HepG2 (cell line): ENCODE results near the gene SELENOV. TPM values are rescaled to one million over a fixed set of nuclear protein-coding genes. Genes with fewer than 3 reads are reported as not detected.

ENCODE experiments used
- BCL6 ChIP-seq: IDR thresholded peaks from 2 replicates; pipeline ENCODE4 v1.6.1; 2016; ENCODE audit warnings: missing genetic modification reagents, missing compliant biosample characterization
- BRD4 ChIP-seq: sonication (generic); formaldehyde crosslinking; IDR thresholded peaks from 2 replicates; pipeline ENCODE4 v1.4.0; 2020; ENCODE audit warnings: missing genetic modification reagents
- ERF ChIP-seq: IDR thresholded peaks from 2 replicates; pipeline ENCODE4 v1.6.1; 2018; ENCODE audit warnings: missing biosample characterization, missing genetic modification reagents
- HDAC6 ChIP-seq: fragments of 200-600 bp; sonication (generic); IDR thresholded peaks from 2 replicates; pipeline ENCODE4 v1.7.0; 2017; ENCODE audit warnings: mild to moderate bottlenecking, antibody characterized with exemption, low read length, low read depth
- HNF4G ChIP-seq, 2 experiments: sonication (generic) in 1 of 2; formaldehyde crosslinking in 1 of 2; IDR thresholded peaks; 2 replicates each; pipeline versions ENCODE4 v1.4.0 to v1.6.1; 2011 to 2020; ENCODE audit warnings: borderline replicate concordance in 2 of 2, low read depth in 2 of 2, mild to moderate bottlenecking in 2 of 2, low read length in 1 of 2, missing genetic modification reagents in 1 of 2, moderate library complexity in 1 of 2
- KDM3A ChIP-seq: IDR thresholded peaks from 2 replicates; pipeline ENCODE4 v1.6.1; 2018; ENCODE audit warnings: low read depth, missing compliant biosample characterization
- KDM6A ChIP-seq: IDR thresholded peaks from 2 replicates; pipeline ENCODE4 v1.6.1; 2016; ENCODE audit warnings: low read depth
- MXD4 ChIP-seq: IDR thresholded peaks from 2 replicates; pipeline ENCODE4 v1.6.1; 2016; ENCODE audit warnings: mild to moderate bottlenecking, missing biosample characterization, missing genetic modification reagents
- NFKB2 ChIP-seq: sonication (generic); formaldehyde crosslinking; IDR thresholded peaks from 2 replicates; pipeline ENCODE4 v1.4.0; 2020; ENCODE audit warnings: missing genetic modification reagents, borderline replicate concordance
- NR1H2 ChIP-seq: sonication (generic); formaldehyde crosslinking; IDR thresholded peaks from 2 replicates; pipeline ENCODE4 v1.8.1; 2022; ENCODE audit warnings: low read depth, missing genetic modification reagents, borderline replicate concordance
- RFXANK ChIP-seq: IDR thresholded peaks from 2 replicates; pipeline ENCODE4 v1.6.1; 2016
- SMARCC2 ChIP-seq: fragments of 450-650 bp; IDR thresholded peaks from 2 replicates; pipeline ENCODE4 v1.6.1; 2017; ENCODE audit warnings: antibody characterized with exemption, mild to moderate bottlenecking
- SRY ChIP-seq: sonication (generic); formaldehyde crosslinking; IDR thresholded peaks from 2 replicates; pipeline ENCODE4 v1.8.0; 2022; ENCODE audit warnings: mild to moderate bottlenecking, missing genetic modification reagents
- SYNCRIP ChIP-seq: fragments of 200-400 bp; formaldehyde crosslinking; IDR thresholded peaks from 2 replicates; pipeline ENCODE4 v1.6.1; 2018; ENCODE audit warnings: mild to moderate bottlenecking, low read depth, low read length; ENCODE audit not compliant: insufficient read depth
- TMF1 ChIP-seq: sonication (generic); formaldehyde crosslinking; IDR thresholded peaks from 2 replicates; pipeline ENCODE4 v1.8.1; 2022; ENCODE audit warnings: low read depth, missing genetic modification reagents
- WIZ ChIP-seq: sonication (generic); formaldehyde crosslinking; IDR thresholded peaks from 2 replicates; pipeline ENCODE4 v1.5.1; 2020; ENCODE audit warnings: mild to moderate bottlenecking, missing genetic modification reagents
- ZMYM4 ChIP-seq: sonication (generic); formaldehyde crosslinking; IDR thresholded peaks from 2 replicates; pipeline ENCODE4 v1.8.1; 2023; ENCODE audit warnings: mild to moderate bottlenecking, missing genetic modification reagents
- ZNF557 ChIP-seq: sonication (generic); formaldehyde crosslinking; IDR thresholded peaks from 2 replicates; pipeline ENCODE4 v1.4.0; 2020; ENCODE audit warnings: missing genetic modification reagents
- ZNF746 ChIP-seq: sonication (generic); formaldehyde crosslinking; IDR thresholded peaks from 2 replicates; pipeline ENCODE4 v1.8.0; 2022; ENCODE audit warnings: mild to moderate bottlenecking, missing genetic modification reagents
- polyA plus RNA-seq, 8 experiments: library from polyadenylated mRNA; depleted of rRNA in 3 of 8; stranded (reverse) in 7 of 8; unstranded in 1 of 8; fragments of >200 nt; fragmentation: Illumina TruSeq in 4 of 8; extraction: Trizol in 4 of 8; gene quantifications; 2 replicates each; pipeline versions ENCODE4 v1.2.1 to v1.2.3, GENCODE V29; 2011 to 2016; ENCODE audit warnings: low read depth in 4 of 8, missing spikeins in 1 of 8, mixed read lengths in 1 of 8; ENCODE audit not compliant: insufficient read depth in 1 of 8
- total RNA-seq, 5 experiments: library from RNA; depleted of rRNA; stranded (reverse); fragments of >200 nt; fragmentation: Illumina TruSeq; extraction: Trizol; gene quantifications; 2 replicates each; pipeline ENCODE4 v1.2.3, GENCODE V29; 2016; ENCODE audit warnings: low read depth in 1 of 5
- TF ChIP-seq, protein P1 (sequence below): sonication (generic); formaldehyde crosslinking; IDR thresholded peaks from 2 replicates; pipeline ENCODE4 v1.5.0; 2020; ENCODE audit warnings: missing genetic modification reagents, mild to moderate bottlenecking, borderline replicate concordance
- TF ChIP-seq, protein P2 (sequence below): sonication (generic); formaldehyde crosslinking; IDR thresholded peaks from 2 replicates; pipeline ENCODE4 v1.5.0; 2020; ENCODE audit warnings: mild to moderate bottlenecking, missing genetic modification reagents, borderline replicate concordance
- TF ChIP-seq, protein P3 (sequence below): sonication (generic); formaldehyde crosslinking; conservative IDR thresholded peaks from 2 replicates; pipeline ENCODE4 v1.4.0; 2020; ENCODE audit warnings: mild to moderate bottlenecking, missing genetic modification reagents, moderate library complexity

The SELENOV gene
- total and polyA plus RNA-seq, 2 of the 13 experiments (the other 11 are each of a cell fraction or from before 2014, with no cell fraction given) = not detected

DNA sequence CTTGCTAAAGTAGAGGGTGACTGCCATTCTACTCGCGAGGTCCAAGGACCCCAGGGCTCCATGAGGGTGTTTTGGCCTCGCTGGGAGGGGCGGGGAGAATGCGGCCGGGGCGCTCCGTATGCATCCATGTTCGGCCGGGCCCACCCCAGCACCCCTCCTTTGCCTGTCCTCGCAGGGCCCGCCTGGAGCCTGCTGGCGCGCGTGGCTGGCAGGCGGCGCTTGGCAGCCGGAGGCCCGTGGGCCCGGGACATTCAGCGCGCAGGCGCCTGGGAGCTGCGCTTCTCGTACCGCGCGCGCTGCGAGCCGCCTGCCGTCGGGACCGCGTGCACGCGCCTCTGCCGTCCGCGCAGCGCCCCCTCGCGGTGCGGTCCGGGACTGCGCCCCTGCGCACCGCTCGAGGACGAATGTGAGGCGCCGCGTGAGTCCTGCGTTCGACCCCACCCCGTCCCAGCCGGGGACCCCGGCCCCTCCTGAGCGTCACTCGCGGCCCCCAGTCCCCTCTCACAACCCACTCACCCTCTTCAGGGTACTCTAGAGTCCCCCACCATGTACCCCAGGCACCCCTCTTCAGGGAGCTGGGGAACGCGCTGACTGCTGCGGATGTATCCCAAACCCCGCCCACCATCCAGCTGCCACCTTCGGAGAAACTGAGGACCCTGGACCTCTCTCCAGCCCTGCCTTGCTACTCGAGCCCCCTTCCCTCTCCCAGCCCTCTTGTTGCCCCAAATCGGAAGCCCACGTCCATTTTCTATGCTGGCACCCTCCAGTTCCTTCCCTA lies 12.1 kb upstream of the SELENOV start (continued):
- TF ChIP-seq TMF1 (CRISPR knock-in tag) (peak; percentile 99), BCL6 (CRISPR knock-in tag) (peak; percentile 64; the same call in 1 of the 2 replicates), HDAC6 (no peak), KDM6A (CRISPR knock-in tag) (peak; percentile 22; the same call in 1 of the 2 replicates), BRD4 (peak; percentile 55; the same call in 1 of the 2 replicates), KDM3A (CRISPR knock-in tag) (peak; percentile 65; the same call in 1 of the 2 replicates), NR1H2 (peak; percentile 97), MXD4 (peak; percentile 93), ERF (CRISPR knock-in tag) (peak; percentile 97), NFKB2 (CRISPR knock-in tag) (peak; percentile 100), SRY (peak; percentile 99), SYNCRIP (no peak), ZNF746 (peak; percentile 85; the same call in 1 of the 2 replicates), HNF4G (IDR thresholded peaks at IDR 0.05; ENCODE audit: borderline replicate concordance, low read depth, low read length) (no peak), HNF4G (CRISPR knock-in tag; IDR thresholded peaks at IDR 0.05; ENCODE audit: borderline replicate concordance, low read depth) (peak; percentile 48; the same call in 1 of the 2 replicates), SMARCC2 (no peak), RFXANK (CRISPR knock-in tag) (peak; percentile 64; the same call in 1 of the 2 replicates), ZMYM4 (CRISPR knock-in tag) (peak; percentile 89), WIZ (CRISPR knock-in tag) (peak; percentile 88; the same call in 1 of the 2 replicates), ZNF557 (CRISPR knock-in tag) (peak; percentile 90; the same call in 1 of the 2 replicates)
- TF ChIP-seq, protein P1, sequence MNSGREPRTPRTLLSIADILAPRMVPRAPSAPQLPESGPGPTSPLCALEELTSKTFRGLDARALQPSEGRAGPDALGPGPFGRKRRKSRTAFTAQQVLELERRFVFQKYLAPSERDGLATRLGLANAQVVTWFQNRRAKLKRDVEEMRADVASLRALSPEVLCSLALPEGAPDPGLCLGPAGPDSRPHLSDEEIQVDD (CRISPR knock-in tag) = peak; percentile 100; the same call in 1 of the 2 replicates
- TF ChIP-seq, protein P2, sequence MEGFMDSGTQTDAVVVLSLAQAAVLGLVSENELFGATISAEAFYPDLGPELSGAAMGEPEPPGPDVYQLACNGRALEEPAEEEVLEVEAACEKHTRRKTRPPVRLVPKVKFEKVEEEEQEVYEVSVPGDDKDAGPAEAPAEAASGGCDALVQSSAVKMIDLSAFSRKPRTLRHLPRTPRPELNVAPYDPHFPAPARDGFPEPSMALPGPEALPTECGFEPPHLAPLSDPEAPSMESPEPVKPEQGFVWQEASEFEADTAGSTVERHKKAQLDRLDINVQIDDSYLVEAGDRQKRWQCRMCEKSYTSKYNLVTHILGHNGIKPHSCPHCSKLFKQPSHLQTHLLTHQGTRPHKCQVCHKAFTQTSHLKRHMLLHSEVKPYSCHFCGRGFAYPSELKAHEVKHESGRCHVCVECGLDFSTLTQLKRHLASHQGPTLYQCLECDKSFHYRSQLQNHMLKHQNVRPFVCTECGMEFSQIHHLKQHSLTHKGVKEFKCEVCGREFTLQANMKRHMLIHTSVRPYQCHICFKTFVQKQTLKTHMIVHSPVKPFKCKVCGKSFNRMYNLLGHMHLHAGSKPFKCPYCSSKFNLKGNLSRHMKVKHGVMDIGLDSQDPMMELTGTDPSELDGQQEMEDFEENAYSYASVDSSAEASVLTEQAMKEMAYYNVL = 0 out of 2 replicates have a peak, but pooled peaks have one; percentile 38
- TF ChIP-seq, protein P3, sequence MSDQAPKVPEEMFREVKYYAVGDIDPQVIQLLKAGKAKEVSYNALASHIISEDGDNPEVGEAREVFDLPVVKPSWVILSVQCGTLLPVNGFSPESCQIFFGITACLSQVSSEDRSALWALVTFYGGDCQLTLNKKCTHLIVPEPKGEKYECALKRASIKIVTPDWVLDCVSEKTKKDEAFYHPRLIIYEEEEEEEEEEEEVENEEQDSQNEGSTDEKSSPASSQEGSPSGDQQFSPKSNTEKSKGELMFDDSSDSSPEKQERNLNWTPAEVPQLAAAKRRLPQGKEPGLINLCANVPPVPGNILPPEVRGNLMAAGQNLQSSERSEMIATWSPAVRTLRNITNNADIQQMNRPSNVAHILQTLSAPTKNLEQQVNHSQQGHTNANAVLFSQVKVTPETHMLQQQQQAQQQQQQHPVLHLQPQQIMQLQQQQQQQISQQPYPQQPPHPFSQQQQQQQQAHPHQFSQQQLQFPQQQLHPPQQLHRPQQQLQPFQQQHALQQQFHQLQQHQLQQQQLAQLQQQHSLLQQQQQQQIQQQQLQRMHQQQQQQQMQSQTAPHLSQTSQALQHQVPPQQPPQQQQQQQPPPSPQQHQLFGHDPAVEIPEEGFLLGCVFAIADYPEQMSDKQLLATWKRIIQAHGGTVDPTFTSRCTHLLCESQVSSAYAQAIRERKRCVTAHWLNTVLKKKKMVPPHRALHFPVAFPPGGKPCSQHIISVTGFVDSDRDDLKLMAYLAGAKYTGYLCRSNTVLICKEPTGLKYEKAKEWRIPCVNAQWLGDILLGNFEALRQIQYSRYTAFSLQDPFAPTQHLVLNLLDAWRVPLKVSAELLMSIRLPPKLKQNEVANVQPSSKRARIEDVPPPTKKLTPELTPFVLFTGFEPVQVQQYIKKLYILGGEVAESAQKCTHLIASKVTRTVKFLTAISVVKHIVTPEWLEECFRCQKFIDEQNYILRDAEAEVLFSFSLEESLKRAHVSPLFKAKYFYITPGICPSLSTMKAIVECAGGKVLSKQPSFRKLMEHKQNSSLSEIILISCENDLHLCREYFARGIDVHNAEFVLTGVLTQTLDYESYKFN (CRISPR knock-in tag) = no peak
